ENCODE measurements around the gene MARCHF4.

MARCHF4 gene

GRCh38 chr2:216404010-216404618 lies 31.8 kb upstream of the MARCHF4 start:
- TF ChIP-seq CTCF (conservative IDR thresholded peaks at IDR 0.05; ENCODE audit: low read length): peak; percentile 88
- peak; percentile 47 for DNase-seq (ENCODE audit: low read depth)
- no peak overlapping the region for H3K4me3 ChIP-seq (ENCODE audit: low read length)

GRCh38 chr2:216402751-216403150 lies 30.5 kb upstream of the MARCHF4 start:
- DNase-seq (ENCODE audit: low read depth): no peak
- no peak overlapping the region for H3K4me3 ChIP-seq (ENCODE audit: low read length)
- no peak for TF ChIP-seq CTCF (conservative IDR thresholded peaks at IDR 0.05; ENCODE audit: low read length)

DNA sequence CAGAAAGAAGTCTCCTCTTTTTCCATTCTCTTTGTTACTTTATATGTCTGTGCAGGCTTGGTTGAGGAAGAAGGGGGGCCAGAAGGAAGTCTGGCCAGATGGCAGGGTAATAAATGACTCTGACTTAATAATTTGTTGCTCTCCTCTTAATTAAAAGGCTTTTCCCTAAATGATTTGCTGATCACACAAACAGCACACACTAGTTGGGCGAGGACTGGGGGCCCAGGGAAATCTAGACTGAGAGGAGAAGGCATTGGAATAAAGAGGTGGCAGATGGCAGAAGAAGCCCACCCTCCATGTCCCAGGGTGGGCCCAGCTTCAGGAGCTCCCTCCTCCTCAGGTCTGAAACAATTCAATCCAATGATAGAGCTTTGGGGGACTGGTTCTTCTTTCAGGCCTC lies 27.3 kb upstream of the MARCHF4 start:
- no peak for DNase-seq (ENCODE audit: low read depth)
- no peak for TF ChIP-seq CTCF (conservative IDR thresholded peaks at IDR 0.05; ENCODE audit: low read length)
- no peak overlapping the region for H3K4me3 ChIP-seq (ENCODE audit: low read length)

DNA sequence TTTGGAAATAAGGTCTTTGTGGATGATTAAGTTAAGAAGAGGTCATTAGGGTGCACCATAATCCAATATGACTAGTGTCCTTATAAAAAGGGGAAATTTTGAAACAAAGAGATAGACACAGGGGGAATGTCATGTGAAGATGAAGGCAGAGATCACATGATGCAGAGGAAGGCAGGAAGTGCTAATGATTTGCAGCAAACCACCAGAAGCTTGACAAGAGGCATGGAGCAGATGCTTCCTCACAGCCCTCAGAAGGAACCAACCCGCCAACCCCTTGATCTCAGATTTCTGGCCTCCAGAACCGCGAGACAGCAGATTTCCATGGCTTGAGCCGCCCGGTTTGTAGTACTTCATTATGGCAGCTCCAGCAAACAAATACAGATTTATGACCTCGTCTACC lies 22.6 kb upstream of the MARCHF4 start:
- no peak overlapping the region for H3K4me3 ChIP-seq (ENCODE audit: low read length)
- DNase-seq (ENCODE audit: low read depth): no peak
- TF ChIP-seq CTCF (conservative IDR thresholded peaks at IDR 0.05; ENCODE audit: low read length): no peak

GRCh38 chr2:216392945-216393840 lies 20.9 kb upstream of the MARCHF4 start:
- TF ChIP-seq CTCF (conservative IDR thresholded peaks at IDR 0.05; ENCODE audit: low read length): no peak
- H3K4me3 ChIP-seq (ENCODE audit: low read length): no peak overlapping the region
- DNase-seq (ENCODE audit: low read depth): no peak

- TF ChIP-seq CTCF (conservative IDR thresholded peaks at IDR 0.05; ENCODE audit: low read length): no peak
- DNase-seq (ENCODE audit: low read depth): no peak
- H3K4me3 ChIP-seq (ENCODE audit: low read length): no peak overlapping the region
Measured at GRCh38 chr2:216392018-216392562, 19.8 kb upstream of the MARCHF4 start.

Data from AG10803 (cell line).